Endothelial cell of hepatic sinusoid (primary cell): ENCODE data around the gene TMEM176A.
"Not testable (repeated sequence)": the region's sequence is repeated elsewhere in the genome, so short reads cannot be mapped to it uniquely, and the experiment has no call there.

Source experiments
- in situ Hi-C: cut with HindIII; loops from 2 replicates; pipeline ENCODE4 v1.10.0; 2017; ENCODE audit warnings: low sequenced_read_pairs

The TMEM176A gene, protein sequence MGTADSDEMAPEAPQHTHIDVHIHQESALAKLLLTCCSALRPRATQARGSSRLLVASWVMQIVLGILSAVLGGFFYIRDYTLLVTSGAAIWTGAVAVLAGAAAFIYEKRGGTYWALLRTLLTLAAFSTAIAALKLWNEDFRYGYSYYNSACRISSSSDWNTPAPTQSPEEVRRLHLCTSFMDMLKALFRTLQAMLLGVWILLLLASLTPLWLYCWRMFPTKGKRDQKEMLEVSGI

DNA sequence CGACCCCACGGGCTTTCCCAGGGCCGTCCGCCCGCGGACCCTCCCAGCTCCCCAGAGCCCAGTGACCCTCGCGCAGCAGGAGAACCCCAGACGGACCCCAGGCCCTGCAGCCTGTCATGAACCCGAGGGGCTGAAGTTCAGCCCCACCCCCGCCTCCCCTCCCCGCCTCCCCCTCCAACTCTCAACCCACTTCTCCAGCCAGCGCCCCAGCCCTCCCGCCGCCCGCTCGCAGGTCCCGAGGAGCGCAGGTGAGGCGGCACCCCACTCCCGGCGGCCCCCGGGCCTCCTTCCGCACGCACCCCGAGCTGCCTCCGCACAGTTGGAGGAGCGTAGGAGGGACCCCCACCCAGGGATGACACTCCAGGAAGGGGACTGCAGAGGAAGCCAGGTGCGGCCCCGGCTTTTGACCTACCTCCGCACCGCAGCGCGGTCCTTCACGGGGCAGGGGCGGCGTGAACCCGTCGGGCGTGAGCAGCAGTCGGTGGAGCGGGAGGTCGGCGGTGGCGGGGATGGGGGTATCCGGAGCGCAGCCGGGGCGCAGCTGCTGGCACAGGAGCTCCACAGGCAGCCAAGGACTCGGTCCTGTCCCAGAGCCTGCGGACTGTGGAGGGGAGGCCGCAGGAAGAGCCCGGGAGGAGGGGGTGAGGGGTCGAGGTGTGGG lies at the start of gene TMEM176A:
Gene TMEM176A (plus strand): TSS at position 189 of the 661 bp plus-strand sequence. CDS start 782 bp downstream, outside the sequence.
- in situ Hi-C loops: loop anchor here (5.0 kb wide), 1 partner anchor 37 kb away; no protein-coding TSS in a partner anchor

DNA sequence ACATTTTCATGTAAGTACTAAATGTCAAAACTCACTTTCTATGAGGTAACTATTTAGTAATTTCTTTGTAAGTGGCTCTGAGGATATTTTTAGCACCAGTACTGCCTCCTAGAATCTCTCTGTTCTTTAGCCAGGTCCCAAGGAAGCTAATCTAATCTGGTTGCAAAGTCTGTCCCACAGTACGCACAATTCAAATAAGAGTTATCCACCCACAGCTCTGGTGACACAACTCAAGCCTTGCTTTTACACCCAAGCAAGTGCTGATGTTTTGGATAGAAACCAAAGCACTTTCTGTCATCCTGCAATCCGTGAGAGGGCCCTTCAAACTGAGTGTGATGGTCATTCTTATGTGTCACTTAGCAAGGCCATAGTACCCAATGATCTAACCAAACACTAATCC lies 48.9 kb upstream of the TMEM176A start:
- in situ Hi-C loops: no loop called here

DNA sequence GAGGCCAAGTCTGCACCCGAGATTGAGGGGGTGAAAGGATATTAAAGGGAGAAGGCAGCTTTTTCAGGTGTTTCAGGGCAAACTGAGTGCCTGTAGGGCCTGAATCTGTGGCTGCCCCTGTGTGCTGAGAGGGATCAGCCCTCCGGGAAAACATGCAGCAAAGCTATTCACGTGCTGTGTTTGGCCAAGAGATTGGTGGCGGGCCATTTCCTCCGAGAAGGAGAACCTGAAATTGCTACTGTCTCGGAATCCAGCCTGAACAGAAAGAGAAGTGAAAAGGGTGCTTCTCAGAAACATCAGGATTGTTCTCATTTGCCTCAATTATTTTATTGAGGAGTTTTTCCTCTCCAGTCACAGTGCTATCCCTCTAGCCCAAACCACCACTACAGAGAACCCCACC lies 47.3 kb upstream of the TMEM176A start:
- in situ Hi-C loops: no loop called here

DNA sequence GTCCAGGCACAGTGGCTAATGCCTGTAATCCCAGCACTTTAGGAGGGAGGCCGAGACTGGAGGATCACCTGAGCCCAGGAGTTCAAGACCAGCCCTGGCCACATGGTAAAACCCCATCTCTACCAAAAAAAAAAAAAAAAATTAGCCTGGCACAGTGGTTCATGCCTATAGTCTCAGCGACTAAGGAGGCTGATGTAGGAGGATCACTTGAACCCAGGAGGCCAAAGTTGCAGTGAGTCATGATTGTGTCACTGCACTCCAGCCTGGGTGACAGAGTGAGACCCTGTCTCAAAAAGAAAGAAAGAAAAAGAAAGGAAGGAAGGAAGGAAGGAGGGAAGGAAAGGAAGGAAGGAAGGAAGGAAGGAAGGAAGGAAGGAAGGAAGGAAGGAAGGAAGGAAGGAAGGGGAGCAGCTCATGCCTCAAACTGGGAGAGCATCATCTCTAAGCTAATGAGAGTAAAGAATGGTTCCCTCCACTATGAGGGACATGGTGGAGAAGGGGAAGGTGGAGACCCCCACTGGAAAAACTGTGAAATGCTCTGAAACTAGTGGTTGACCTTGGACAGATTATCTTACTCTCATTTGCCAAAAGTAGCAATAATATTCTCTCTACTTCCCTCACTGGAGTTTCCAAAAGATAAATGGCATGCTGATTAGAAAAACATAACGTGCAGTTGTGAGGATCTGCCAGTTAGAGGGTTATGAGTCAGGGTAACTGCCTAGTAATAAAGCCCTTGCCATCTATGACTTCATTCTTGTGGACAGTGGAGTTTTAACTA lies 46.6 kb upstream of the TMEM176A start:
- in situ Hi-C loops: no loop called here

DNA sequence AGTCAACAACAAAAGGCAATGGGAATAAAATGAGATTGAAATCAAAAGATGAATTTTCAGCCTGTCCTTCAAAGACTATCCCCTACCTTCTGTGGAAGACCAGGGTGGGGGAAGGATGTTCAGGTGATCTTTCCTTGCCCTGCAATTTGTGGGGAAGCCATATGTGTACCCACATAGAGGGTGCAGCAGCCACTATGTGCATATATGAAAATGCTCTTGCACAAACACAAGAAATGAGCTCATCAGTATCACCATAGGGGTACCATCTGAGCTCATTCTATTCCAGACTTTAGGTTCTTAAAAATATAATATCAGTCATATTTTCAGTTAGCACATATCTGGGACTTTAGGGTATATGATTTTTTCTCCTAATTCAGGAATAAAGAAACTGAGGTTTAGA lies 45.6 kb upstream of the TMEM176A start:
- in situ Hi-C loops: no loop called here

DNA sequence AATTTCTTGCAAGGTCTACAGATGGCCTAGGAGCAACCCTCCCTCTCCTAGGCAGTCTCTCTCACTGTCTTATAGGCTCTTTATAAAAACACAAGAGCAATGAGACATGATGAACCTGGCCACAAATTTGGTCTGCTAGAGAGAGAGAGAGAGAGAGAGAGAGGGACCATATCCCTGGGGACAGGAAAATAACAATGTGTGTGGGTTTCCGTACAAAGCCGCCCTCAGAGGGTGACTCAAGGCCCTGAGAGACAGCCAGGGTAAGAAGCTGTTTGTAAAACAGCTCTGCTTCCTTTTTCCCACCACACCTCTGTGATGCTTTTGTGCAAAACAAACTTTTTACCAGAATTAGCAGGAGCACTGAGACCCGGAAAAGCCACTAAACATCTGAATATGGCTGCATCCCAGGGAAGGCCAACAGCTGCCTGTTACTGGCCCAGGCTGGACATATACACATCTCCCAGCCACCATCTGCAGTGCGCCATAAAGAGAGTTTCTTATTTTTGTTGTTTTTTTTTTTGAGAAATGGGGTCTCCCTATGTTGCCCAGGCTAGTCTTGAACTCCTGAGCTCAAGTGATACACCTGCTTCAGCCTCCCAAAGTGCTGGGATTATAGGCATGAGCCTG lies 45.0 kb upstream of the TMEM176A start:
- in situ Hi-C loops: no loop called here

DNA sequence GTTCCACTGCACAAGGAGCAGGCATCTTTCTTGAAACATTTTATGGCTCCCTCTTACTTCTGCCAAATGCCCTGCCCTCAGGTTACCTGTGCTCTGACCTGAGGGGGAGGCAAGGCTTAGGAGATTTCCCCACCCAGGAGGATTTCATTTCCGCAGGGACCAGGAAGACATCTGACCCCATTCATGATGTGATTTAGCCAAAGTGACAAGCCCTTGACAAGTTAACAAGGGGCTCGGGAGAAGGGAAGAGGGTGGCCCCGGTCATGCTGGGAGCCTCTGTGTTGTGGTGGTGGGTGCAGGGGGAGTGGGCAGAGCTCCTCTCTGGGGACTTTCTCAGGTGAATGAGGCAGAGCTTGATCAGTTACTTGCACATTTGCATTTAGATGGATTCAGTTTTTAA lies 44.4 kb upstream of the TMEM176A start:
- in situ Hi-C loops: no loop called here

DNA sequence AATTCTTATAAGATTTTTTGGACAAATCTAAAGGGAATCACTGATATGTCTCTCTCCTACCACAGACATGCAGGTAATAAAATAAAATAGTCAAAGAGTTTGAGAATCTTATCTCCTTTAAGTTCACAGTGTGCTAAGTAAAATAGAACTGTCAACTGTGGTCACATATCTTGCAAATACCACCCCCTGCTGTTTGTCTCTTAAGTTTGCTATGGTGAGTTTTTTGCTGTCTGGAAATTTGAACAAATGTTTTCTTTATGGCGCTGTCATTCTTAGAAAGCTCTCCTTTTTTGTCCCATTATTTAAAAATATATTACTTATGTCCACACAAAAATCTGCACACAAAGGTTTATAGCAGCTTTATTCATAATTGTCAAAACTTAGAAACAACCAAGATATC lies 43.7 kb upstream of the TMEM176A start:
- in situ Hi-C loops: no loop called here

DNA sequence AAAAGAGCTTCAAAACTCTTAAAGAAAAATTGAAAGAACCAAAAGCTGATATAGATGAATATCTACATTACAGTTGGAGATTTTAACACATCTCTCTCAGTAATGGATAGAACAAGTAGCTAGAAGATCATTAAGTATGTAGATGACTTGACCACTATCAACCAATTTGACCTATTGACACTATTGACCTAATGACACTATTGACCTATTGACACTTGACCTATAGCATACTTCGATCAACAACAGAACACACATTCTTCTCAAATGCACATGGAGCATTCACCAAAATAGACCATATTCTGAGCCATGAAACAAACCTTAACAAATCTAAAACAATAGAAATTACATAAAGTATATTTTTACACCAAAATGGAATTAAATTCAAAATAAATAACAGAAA lies 41.1 kb upstream of the TMEM176A start:
- in situ Hi-C loops: no loop called here

DNA sequence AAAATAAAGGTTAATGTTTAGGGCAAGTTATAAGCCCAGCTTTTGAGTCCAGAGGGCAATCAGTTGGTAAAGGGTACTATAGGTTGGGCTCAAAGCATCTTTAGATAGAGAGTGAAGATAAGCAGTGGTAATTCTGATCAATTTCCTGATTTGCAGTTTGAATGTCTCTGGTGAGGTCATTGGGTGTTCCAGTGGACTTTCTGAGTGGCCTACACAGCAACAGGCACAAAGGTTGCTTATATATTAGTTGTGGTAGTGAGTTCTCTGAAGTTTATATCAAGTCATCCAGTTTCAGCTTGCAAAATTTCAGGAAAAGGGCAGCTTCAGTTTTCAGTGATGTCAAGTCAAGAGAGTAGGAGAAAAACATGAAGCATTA lies 34.2 kb upstream of the TMEM176A start:
- in situ Hi-C loops: no loop called here

DNA sequence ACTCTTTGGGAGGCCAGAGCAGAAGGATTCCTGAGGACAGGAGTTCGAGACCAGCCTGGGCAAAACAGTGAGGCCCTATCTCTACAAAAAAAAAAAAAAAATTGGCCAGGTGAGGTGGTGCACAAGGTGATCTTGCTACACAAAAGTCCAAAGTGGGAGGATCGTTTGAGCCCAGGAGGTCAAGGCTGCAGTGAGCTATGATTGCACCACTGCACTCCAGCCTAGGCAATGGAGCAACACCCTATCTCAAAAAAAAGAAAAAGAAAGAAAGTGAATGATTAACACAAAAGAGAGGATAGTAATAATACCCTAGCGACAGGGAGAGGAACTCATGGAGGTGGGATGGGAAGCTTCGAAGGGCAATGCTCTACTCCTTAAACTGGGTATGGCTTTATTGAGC lies 30.8 kb upstream of the TMEM176A start:
- in situ Hi-C loops: no loop called here

DNA sequence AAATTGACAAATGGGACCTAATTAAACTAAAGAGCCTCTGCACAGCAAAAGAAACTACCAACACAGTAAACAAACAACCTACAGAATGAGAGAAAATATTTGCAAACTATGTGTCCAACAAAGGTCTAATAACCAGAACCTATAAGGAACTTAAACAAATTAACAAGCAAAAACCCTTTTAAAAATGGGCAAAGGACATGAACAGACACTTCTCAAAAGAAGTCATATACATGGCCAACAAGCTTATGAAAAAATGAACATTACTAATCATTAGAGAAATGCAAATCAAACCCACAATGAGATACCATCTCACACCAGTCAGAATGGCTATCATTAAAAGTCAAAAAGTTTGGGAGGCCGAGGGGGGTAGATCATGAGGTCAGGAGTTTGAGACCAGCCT lies 26.4 kb upstream of the TMEM176A start:
- in situ Hi-C loops: not testable (repeated sequence)

DNA sequence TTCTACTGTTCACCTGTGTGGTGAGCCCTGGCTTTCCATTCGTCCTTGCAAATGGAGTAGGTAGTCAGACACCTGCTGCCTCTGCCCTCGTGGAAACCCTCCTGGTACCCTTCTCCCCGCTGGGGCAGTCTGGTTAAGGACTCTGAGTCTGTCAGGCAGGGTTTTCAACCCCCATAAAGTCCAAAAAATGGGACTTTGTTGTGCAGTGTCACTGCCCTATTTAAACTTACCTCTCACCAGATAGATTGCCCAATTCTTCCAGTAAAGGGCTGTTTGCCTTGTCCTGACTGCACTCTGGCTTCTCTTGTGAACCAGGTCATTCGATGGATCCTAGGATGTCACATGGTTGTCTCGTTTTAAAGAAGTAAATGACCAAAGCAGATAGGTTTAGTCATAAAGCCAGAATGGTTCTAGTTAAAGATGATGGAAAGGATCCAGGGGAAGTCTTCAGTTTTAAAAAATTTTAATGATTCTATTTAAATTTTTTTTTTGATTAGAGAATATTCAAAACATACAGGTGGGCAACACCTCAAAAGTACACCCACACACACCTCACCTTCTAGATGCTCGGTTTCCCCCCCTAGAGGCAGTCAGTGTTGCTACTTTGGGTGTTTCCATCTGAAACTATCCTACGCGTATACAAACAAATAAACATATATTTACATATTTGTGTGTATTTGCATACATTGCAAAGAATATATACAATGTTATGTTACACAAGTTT lies 22.4 kb upstream of the TMEM176A start:
- in situ Hi-C loops: no loop called here

DNA sequence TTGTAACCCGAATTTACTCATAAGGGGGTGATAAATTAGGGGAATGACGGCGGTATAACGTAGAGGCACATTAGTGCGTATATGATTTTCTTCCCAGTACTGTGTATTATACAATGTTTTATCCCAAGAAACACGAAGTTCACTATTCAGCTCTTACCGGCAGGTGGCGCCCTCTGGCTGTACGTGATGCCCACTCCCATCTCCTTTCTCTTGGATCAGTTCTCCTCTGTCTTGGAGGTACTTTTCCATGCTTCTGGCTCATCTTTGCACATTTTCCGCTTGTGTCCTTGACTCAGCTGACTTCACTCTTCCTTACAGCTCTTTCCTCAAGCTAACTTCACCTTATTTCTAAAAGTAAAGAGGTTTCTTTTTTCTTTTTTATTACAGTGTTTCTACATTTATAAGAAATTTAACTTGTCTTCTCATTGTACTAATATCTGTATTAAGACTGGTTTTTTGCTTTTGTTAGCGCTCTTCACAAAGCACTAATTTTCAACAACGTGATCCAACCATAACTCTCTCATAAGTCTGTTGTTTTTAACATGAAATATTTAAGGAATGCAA lies 21.7 kb upstream of the TMEM176A start:
- in situ Hi-C loops: no loop called here

DNA sequence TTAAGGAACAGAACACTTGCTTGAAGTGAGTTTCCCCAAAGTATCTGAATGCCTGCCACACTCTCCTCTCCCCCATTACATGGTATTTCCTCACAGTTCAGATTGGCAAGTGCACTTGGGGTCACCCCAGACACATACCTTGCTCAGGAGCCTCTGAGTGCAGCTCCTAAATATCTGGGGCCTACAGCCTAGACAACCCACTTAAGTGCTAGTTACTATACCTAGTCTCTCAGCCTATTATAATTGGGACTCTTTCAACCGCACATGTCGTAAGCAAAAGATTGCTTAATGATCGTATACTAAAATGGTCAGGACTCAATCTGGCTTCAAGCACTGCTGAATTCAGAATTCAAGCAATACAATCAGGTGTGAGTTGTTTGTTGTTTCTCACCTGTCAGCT lies 20.3 kb upstream of the TMEM176A start:
- in situ Hi-C loops: no loop called here

DNA sequence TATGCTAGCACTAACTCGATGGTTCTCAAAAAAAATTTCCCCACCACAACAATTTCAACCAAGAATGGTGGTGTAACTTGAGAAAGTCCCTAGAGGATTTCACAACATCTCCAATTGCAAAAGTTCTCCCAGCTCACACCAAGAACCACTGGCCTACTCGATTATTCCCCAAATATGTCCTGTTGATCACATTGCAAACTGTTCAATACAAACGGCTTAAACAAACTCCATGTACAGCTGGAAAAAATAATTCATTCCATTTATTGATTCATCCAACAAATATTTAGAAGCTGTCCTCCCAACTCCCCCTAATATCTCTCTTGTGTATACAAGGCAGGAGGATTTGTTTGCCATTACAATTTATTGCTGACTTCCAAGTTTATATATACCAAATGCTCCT lies 19.5 kb upstream of the TMEM176A start:
- in situ Hi-C loops: no loop called here

DNA sequence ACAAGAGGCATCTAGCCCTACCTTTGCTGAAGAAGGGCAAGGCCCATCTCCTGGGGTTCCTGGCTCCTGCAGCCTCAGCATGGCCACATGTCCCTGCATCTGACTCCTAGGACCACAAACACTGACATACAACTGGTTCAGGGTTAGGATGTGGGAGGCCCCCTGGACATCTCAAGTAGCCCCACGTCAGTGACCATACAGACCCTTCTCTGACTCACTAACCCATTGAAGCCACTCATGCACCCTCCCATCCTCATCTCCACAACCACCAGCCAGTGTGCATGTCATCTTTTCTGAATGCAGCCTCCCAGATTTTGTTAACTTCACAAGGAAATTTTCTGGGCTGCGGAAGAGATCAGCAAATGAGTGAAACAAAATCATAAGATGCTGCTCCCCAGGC lies 18.6 kb upstream of the TMEM176A start:
- in situ Hi-C loops: no loop called here

DNA sequence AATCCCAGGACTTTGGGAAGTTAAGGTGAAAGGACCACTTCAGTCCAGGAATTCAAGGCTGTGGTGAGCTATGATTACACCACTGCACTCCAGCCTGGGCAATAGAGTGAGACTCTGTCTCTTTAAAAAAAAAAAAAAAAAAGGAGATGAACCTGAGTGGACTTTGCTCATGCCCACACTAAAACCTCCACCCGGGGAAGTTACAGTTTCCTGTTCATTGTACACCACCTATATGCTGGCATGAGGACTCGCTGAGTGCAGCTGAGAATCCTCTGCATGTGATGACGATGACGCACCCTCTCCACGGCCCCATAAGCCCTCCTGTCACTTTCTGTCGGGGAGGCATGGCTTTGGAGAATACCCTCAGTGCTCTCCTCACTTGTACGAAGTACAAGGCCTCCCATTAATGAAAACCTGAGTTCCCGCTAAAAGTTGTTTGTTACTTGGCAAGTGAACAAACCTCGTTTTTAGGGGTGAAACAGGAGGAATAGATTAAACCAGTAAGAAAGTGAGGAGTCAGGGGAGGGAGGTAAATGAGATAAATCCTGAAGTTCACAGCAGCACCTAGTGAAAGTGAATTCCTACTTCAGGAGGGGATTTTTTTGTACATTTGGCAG lies 16.3 kb upstream of the TMEM176A start:
- in situ Hi-C loops: no loop called here

DNA sequence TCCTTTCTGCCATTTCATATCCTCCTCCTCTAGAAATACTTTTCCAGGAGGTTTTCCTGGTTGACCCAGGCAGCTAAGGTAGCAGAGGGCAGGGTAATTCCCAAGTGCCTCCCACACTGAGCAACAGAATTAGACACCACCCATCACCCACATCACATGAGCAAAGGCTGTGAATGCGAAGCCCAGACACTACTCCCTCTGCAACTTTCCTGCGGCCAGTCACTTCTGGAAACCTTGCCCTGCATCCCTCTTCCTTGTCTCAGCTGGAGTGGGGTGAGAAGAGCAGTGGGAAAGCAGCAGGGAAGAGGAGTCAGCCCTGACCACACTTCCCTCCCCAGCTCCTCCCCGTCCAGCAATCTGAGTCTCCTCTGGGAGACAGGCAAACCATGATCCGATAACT lies 15.6 kb upstream of the TMEM176A start:
- in situ Hi-C loops: no loop called here
